OCI-LY1 (cell line): ENCODE measurements around the gene MCHR1.

Experiments used
- H2AFZ ChIP-seq: fragments of 200-600 bp; sonication (generic), shearing (Covaris generic); 2 replicates; pipeline ENCODE4 v1.6.0; 2014; ENCODE audit warnings: antibody characterized with exemption, mild to moderate bottlenecking, low read length
- H3F3A ChIP-seq: fragments of 200-600 bp; sonication (generic), shearing (Covaris generic); 2 replicates; pipeline ENCODE4 v1.6.0; 2014; ENCODE audit warnings: mild to moderate bottlenecking, antibody characterized with exemption, low read length, moderate library complexity; ENCODE audit not compliant: insufficient read depth
- H3K27ac ChIP-seq: fragments of 200-600 bp; sonication (generic); 2 replicates; pipeline ENCODE4 v1.5.1; 2014; ENCODE audit warnings: low read length, mixed run types, mild to moderate bottlenecking, low read depth; ENCODE audit not compliant: poor library complexity, severe bottlenecking
- H3K27me3 ChIP-seq: fragments of 200-600 bp; sonication (generic); 2 replicates; pipeline ENCODE4 v1.6.0; 2014; ENCODE audit warnings: antibody characterized with exemption, mild to moderate bottlenecking, low read length, moderate library complexity; ENCODE audit not compliant: insufficient read depth
- H3K36me3 ChIP-seq: fragments of 200-600 bp; sonication (generic); 2 replicates; pipeline ENCODE4 v1.6.1; 2014; ENCODE audit warnings: mild to moderate bottlenecking, antibody characterized with exemption, low read length, moderate library complexity, mixed read lengths; ENCODE audit not compliant: insufficient read depth
- H3K4me1 ChIP-seq: fragments of 200-600 bp; sonication (generic); 2 replicates; pipeline ENCODE4 v1.5.1; 2014; ENCODE audit warnings: mild to moderate bottlenecking, low read length, moderate library complexity; ENCODE audit not compliant: insufficient read depth, severe bottlenecking
- H3K4me2 ChIP-seq: fragments of 200-600 bp; sonication (generic), shearing (Covaris generic); 2 replicates; pipeline ENCODE4 v1.6.1; 2014; ENCODE audit warnings: low read length
- H3K4me3 ChIP-seq: fragments of 200-600 bp; sonication (generic); 2 replicates; pipeline ENCODE4 v1.5.1; 2014; ENCODE audit warnings: low read length, low read depth, mild to moderate bottlenecking, mixed read lengths; ENCODE audit not compliant: poor library complexity, severe bottlenecking
- H3K79me2 ChIP-seq: fragments of 200-600 bp; shearing (Covaris generic); 2 replicates; pipeline ENCODE4 v1.6.1; 2016; ENCODE audit warnings: mixed run types, low read length, mixed read lengths; ENCODE audit not compliant: insufficient read depth
- H3K9ac ChIP-seq: fragments of 200-600 bp; sonication (generic), shearing (Covaris generic); 2 replicates; pipeline ENCODE4 v1.6.1; 2014; ENCODE audit warnings: mild to moderate bottlenecking, low read length, mixed read lengths
- H3K9me2 ChIP-seq: fragments of 200-600 bp; sonication (generic), shearing (Covaris generic); 2 replicates; pipeline ENCODE4 v1.6.1; 2014; ENCODE audit warnings: low read depth, mild to moderate bottlenecking, low read length, mixed read lengths
- H3K9me3 ChIP-seq: fragments of 200-600 bp; shearing (Covaris generic); 2 replicates; pipeline ENCODE4 v1.6.1; 2014; ENCODE audit warnings: low read length, mixed read lengths
- H4K20me1 ChIP-seq: fragments of 200-600 bp; sonication (generic), shearing (Covaris generic); 2 replicates; pipeline ENCODE4 v1.6.0; 2016; ENCODE audit warnings: mild to moderate bottlenecking, low read length; ENCODE audit not compliant: insufficient read depth
- CTCF ChIP-seq: fragments of 200-600 bp; sonication (generic), shearing (Covaris generic); IDR thresholded peaks from 2 replicates; pipeline ENCODE4 v1.5.1; 2017; ENCODE audit warnings: mild to moderate bottlenecking, antibody characterized with exemption, low read length, moderate library complexity, mixed read lengths
- EZH2 ChIP-seq: fragments of 200-600 bp; sonication (generic), shearing (Covaris generic); IDR thresholded peaks from 2 replicates; pipeline ENCODE4 v1.8.0; 2017; ENCODE audit warnings: borderline replicate concordance, mixed run types, mild to moderate bottlenecking, antibody characterized with exemption, low read length, moderate library complexity, mixed read lengths

Gene MCHR1

DNA sequence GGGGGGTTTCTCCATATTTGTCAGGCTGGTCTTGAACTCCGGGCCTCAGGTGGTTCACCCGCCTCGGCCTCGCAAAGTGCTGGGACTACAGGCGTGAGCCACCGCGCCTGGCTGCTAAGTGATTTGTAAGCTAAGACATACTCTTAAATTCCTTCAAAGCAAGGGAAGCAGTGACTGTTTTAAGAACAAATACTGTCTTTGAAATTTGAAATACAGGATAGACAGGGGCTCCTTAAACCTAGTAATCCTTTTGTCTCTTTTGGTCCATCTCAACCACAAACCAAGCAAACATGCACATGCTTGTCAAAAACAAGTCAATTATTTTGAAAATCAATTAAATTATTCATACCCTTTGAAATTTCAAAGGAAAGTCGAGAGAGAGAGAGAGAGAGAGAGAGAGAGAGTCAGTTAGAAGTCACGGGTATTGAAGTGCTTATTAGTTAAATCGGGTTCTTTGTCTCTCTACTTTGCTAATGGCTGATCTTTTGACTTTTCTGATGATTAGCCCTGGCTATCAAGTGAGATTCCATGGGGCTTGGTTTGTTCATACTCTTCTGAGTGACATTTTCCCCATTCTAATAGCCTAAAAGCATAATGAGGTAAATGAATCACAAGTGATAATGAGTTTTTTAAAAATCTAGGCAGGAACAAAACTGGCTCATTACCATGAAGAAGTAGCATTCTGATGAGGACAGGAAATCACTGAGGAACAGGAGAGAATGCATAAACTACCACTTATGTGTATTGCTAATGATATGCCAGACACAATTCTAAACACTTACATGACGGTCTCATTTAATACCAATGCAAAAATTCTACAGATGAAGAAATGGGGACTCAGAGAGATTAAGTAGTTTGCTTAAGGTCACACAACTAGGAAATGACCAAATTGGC lies 48.0 kb downstream of the MCHR1 start:
- Histone ChIP-seq H3K4me2 (no peak overlapping the region), H4K20me1 (no peaks in the 10 kb centered on the region), H3K79me2 (no peaks in the 10 kb centered on the region), H3K9me3 (no peaks in the 10 kb centered on the region), H3K9ac (no peak overlapping the region), H3K4me3 (no peak overlapping the region), H3K4me1 (peaks cover under 1% of the 10 kb centered on the region), H3K27me3 (no peaks in the 10 kb centered on the region), H3K27ac (no peak overlapping the region), H2AFZ (no peak overlapping the region), H3K9me2 (no peaks in the 10 kb centered on the region), H3K36me3 (no peaks in the 10 kb centered on the region), H3F3A (no peaks in the 10 kb centered on the region)
- TF ChIP-seq EZH2 = no peak
- TF ChIP-seq CTCF = no peak

DNA sequence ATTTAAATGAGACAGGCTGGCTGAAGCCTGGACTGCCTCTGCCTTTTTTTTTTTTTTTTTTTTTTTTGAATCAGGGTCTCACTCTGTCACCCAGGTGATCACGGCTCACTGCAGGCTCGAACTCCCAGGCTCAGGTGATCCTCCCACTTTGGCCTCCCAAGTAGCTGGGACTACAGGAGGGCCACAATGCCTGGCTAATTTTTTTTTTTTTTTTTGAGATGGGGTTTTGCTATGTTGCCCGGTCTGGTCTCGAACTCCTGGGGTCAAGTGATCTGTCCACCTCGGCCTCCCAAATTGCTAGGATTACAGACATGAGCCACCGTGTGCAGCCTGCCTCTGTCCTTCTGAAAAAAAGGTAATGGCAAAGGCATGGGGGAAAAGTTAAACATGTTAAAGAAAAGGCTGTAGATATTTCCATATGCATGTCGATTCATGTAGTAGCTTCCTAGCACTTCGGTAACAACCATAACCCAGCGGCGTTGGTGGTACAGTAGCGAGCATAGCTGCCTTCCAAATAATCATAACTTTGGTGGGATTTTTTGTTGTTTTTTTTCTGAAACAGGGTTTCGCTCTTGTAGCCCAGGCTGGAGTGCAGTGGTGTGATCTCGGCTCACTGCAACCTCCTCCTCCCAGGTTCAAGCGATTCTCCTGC lies 48.8 kb downstream of the MCHR1 start:
- no peak overlapping the region for H3K9ac ChIP-seq
- H3K4me1 ChIP-seq = peaks cover 9% of the 10 kb centered on the region
- no peak overlapping the region for H2AFZ ChIP-seq
- no peaks in the 10 kb centered on the region for H3F3A ChIP-seq
- no peak overlapping the region for H3K27ac ChIP-seq
- H3K27me3 ChIP-seq = no peaks in the 10 kb centered on the region
- no peaks in the 10 kb centered on the region for H3K9me3 ChIP-seq
- no peaks in the 10 kb centered on the region for H4K20me1 ChIP-seq
- H3K36me3 ChIP-seq = no peaks in the 10 kb centered on the region
- no peak overlapping the region for H3K4me2 ChIP-seq
- TF ChIP-seq EZH2 = no peak
- no peak for TF ChIP-seq CTCF
- H3K9me2 ChIP-seq = no peaks in the 10 kb centered on the region
- no peak overlapping the region for H3K4me3 ChIP-seq
- H3K79me2 ChIP-seq = no peaks in the 10 kb centered on the region

DNA sequence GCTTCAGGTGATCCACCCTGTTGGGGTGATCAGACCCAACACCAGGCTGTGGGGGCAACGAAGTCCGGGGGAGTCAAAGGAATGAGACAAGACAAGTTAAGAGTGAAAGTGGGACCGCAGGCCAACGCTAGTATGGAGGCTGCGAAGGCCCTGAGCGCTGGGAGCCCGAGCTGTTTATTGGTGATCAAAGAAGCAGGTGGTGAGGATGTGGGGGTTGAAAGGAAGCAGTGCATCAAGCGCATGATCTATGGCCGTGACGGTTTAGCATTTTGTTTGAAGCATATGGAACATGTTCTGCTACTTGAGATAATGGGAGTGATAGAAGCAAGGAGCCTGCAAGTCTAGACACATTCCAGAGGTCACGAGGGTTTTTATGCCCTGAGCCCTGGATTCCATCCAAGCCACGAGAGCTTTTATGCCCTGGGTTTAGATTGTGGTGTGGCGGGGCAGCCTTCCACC lies 49.5 kb downstream of the MCHR1 start:
- Histone ChIP-seq H4K20me1 (no peaks in the 10 kb centered on the region), H3K27ac (no peak overlapping the region), H3K4me3 (no peak overlapping the region), H2AFZ (no peak overlapping the region), H3K9me2 (no peaks in the 10 kb centered on the region), H3K4me2 (no peak overlapping the region), H3K79me2 (no peaks in the 10 kb centered on the region), H3F3A (no peaks in the 10 kb centered on the region), H3K27me3 (no peaks in the 10 kb centered on the region), H3K4me1 (peaks cover 9% of the 10 kb centered on the region), H3K36me3 (no peaks in the 10 kb centered on the region), H3K9me3 (no peaks in the 10 kb centered on the region), H3K9ac (no peak overlapping the region)
- TF ChIP-seq CTCF (no peak), EZH2 (no peak)
